ENCODE results near the gene ABCC6.
"Not testable (repeated sequence)": the region's sequence is repeated elsewhere in the genome, so short reads cannot be mapped to it uniquely, and the experiment has no call there.

The ABCC6 gene

GRCh38 chr16:16222850-16223661 is at the start of gene ABCC6:
TSS of gene ABCC6 (minus strand) at chr16:16223494. CDS start at chr16:16223434, 60 bp downstream.
- not testable (repeated sequence) for DNase-seq

DNA sequence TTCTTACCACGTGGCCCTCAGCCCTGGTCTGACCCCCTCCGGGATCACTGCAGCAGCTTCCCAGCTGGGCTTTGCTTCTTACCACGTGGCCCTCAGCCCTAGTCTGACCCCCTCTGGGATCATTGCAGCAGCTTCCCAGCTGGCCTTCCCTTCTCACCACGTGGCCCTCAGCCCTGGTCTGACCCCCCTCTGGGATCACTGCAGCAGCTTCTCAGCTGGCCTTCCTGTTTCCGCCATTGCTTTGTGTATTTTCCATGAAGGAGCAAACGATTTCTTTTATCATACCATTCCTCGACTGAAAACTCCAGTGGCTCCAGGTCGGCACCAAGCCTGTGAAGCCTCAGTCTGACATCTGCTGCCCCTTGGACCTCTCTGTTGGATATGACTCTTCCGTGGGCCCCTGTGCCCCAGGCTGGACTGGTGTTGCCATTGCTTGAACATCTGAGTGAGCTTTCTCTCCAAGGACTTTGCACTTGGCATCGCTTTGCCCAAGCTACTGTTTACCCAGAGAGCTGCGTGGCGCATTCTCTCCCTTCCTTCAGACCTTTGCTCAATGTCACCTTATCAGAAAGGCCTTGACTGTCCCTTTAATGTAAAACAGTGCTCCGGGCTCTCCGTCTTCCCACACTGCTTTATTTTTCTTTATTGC is 49.4 kb upstream of the ABCC6 start:
- DNase-seq: not testable (repeated sequence)

GRCh38 chr16:16271658-16272057 is 48.4 kb upstream of the ABCC6 start:
- not testable (repeated sequence) for DNase-seq

GRCh38 chr16:16268185-16268808 is 45.0 kb upstream of the ABCC6 start:
- DNase-seq: not testable (repeated sequence)

- DNase-seq: not testable (repeated sequence)
These were observed 44.4 kb upstream of the ABCC6 start for GRCh38 chr16:16267708-16268107.

DNA sequence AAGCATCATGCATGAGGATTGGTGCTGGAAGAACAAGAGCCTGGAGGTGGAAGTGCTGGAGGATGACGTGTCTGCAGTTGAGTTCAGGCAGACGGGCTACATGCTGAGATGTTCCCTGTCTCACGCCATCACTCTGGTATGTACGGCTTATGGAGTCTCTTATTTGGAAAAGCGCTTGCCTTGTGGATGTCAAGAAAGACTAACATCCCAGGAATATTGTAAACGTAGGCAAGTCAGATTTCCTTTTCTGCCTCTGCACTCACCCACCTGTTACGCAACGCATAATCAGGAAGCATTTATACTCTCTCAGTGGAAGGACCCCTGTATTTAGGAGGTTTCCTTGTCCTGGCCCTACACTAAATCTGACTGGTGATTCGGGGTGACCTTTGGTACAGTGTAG is 41.8 kb upstream of the ABCC6 start:
- not testable (repeated sequence) for DNase-seq

GRCh38 chr16:16263947-16264346 is 40.7 kb upstream of the ABCC6 start:
- DNase-seq: not testable (repeated sequence)

- DNase-seq: not testable (repeated sequence)
These were observed 39.8 kb upstream of the ABCC6 start for GRCh38 chr16:16262954-16263555.

DNA sequence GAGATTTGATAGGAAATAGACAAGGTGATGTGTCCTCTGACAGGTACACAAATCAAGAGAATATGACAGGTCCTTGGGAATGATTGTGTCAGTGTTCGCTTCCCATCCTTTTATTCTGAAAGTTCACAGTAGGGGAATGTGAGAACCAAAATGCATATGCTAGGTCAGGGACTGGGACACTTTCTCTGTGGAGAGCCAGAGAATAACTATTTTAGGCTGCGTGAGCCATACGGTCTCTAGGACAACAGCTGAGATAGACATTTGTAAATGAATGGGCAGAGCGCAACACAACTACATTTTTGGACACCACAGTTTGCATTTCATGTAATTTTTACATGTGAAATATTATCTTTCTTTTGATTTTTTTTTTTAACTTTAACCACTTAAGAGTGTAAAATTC is 36.7 kb upstream of the ABCC6 start:
- DNase-seq: not testable (repeated sequence)

DNA sequence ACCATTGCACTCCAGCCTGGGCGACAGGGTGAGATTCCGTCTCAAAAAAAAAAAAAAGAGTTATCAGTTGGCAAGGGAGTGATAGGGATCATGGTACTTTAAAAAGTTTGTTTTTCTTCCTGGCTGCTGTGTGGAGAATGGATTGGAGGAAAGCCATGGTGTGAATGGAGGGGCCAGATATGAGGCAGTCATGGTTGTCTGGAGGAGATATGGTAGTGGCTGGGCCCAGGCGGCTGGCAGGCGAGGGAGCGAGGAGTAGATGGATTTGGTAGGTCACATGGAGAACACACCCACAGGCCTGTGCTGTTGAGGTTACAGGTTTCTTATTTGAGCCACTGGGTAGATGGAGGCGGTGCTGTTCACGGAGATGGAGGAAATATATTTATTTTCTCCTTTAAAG is 35.5 kb upstream of the ABCC6 start:
- not testable (repeated sequence) for DNase-seq

DNA sequence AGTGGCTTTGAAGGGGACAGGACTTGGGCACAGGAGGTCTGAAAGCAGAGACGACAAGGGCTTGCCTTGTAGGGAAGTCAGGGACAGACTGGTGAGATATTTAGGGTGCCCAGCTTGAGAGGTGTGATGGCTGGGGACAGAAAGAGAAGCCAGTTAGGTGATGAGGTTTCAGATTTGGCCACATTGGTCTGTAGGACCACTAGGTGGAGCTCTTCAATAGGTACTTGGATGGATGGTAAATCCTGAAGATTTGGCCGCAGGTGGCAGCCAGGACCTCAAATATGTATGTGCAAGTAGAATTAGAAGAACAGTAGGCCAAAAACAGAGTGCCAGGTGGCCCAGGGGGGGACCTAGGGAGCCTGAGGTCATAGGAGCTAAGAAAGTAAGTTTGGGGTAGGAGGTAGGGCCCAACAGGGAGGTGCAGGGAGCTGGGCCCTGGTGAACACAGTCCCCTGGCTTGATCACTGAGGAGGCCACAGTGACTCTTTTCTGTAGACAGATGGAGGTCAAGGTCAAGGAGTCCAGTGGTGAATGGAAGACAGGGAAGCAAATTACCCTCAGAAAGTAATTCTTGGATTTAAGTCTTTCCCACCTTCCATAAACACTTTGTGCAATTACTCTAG is 34.1 kb upstream of the ABCC6 start:
- peak; percentile 3 for DNase-seq

DNA sequence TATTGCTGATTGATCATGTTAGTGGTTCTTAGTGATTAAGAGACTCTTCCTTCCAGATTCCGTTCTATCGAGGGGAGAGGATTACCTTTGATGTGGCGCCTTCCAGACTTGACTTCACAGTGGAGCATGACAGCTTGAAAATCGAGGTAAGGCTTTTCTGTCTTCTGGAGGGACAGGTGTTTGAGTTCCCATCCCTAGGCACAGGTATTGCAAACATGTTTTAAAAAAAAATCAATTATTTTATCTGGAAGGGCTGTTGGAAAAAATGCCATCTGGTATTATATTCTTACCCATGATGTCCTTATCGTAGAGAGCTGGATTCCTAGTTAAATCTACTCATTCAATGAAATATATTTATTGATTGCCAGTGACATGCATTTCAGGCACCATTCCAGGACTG is 29.1 kb upstream of the ABCC6 start:
- DNase-seq: not testable (repeated sequence)

- not testable (repeated sequence) for DNase-seq
These were observed 26.5 kb upstream of the ABCC6 start for GRCh38 chr16:16249621-16250330.

DNA sequence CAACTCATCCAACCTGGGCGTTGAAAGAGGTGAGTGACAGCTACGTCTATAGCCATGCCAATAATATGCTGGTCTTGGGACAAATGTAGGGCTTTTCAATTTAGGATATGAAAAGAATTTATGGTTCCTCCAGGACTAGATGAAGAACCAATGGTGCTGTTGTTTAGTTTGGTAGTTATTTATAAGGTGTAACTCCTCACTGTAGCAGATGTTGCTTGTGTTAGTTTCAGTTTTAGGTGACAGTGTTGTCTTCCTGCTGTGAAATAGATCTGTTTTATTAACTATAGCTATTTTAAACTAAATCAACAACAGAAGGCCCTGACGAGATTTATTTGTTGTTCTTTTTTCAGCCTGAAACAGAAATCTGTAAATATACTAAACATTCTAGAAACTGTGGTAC is 24.1 kb upstream of the ABCC6 start:
- DNase-seq: not testable (repeated sequence)

GRCh38 chr16:16246578-16247262 is 23.4 kb upstream of the ABCC6 start:
- not testable (repeated sequence) for DNase-seq

DNA sequence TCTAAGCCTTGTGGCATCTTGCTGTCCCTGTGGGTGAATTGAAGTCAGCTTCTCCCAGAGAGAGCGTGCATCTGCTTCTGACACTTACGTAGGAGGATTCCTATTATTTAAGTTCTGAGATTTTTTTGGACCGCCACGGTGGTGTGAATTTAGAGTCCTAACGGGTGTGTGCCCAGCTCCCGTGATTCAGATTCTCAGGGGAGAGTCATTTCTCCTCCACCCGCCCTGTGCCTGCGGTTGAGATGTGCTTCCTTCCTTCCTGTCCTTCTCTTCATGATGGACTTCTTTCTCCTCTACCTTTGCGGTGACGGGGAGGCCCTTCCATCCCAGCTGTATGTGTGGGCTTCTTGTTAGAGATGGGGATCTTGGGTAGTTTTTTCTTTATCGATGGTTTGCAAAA is 20.6 kb upstream of the ABCC6 start:
- peak; percentile 16 for DNase-seq

GRCh38 chr16:16240667-16241066 is 17.4 kb upstream of the ABCC6 start:
- not testable (repeated sequence) for DNase-seq

GRCh38 chr16:16237738-16238137 is 14.4 kb upstream of the ABCC6 start:
- DNase-seq: not testable (repeated sequence)

DNA sequence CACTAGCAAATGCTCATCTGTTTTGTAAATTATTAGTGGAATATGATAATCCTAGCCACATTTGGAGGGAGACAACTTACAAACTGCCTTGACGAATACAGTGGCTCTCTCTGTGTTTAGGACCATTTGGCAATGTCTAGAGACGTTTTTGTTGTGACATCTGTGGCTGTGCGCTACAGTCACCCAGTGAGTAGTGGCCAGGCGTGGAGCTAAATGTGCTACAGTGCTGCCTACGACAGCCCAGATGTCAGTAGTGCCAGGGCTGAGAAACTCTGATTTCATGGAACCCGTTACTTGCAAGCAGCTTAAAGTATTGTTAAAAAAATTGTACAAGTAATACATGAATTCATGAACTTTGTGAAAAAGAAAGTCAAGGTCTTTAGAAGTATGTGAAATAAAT is 13.8 kb upstream of the ABCC6 start:
- DNase-seq: not testable (repeated sequence)

DNA sequence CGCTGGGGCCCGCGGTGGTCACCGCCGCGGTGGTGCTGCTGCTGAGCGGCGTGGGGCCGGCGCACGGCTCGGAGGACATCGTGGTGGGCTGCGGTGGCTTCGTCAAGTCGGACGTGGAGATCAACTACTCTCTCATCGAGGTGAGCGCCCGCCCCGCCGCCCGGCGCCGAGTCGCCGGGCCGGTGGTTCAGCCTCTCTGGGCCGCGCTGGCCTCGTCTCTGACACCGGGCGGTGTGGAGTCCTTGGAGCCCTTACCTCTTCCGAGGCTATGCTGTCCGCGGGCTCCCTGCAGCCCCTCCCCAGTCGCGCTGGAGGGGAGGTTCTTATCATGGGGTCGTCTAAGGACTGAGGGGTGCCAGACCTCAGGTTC is 9.4 kb upstream of the ABCC6 start:
- DNase-seq: not testable (repeated sequence)

DNA sequence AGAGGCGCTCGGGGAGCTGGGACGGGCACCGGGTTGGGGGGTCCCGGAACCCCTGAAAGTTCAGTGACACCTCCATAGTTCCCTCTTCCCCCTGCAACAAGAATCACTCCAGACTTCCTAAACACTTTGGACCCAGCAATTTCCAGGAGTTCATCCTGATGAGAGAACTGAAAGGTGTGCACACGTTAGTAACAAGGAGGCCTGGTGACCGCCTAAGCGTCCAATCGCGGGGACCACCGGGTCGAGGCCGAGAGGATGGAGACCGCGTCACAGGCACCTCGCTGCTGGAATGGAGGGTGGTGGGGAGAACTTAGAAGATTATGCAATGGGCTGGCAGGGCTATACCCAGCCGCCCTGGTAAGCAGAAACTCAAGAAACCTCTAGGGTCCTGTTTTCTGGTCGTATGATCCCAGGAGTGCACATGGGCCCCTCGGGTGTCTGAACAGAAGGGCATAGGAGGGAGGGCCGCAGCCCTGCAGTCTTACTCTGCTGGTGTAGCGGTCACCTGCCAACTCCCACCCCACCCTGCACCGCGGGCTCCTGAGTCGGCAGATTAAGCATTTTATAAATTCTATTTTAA is 458 bp upstream of the ABCC6 start:
- not testable (repeated sequence) for DNase-seq
